Smooth muscle cell (in vitro differentiated cells): Measurements from ENCODE around the gene TMEM164. TPM values are rescaled to one million over a fixed set of nuclear protein-coding genes. Genes with fewer than 3 reads are reported as not detected.

Experiments
- DNase-seq: peaks from one replicate; lab custom pipeline; 2025; ENCODE audit not compliant: unreplicated experiment; lab: John Stamatoyannopoulos, UW
- H2AFZ ChIP-seq: fragments of 200-600 bp; sonication (generic); 2 replicates; pipeline ENCODE4 v1.6.0; 2016; ENCODE audit warnings: antibody characterized with exemption, low read depth, mild to moderate bottlenecking
- H3F3A ChIP-seq: fragments of 200-600 bp; sonication (generic); 2 replicates; pipeline ENCODE4 v1.6.0; 2017; ENCODE audit warnings: antibody characterized with exemption, low read depth
- H3K27ac ChIP-seq: fragments of 200-600 bp; sonication (generic); 2 replicates; pipeline ENCODE4 v1.5.1; 2016; ENCODE audit warnings: low read depth, mild to moderate bottlenecking
- H3K27me3 ChIP-seq: fragments of 200-600 bp; sonication (generic); 2 replicates; pipeline ENCODE4 v1.6.1; 2016; ENCODE audit warnings: low read depth, mild to moderate bottlenecking
- H3K36me3 ChIP-seq: fragments of 200-600 bp; sonication (generic); 2 replicates; pipeline ENCODE4 v1.5.1; 2016; ENCODE audit warnings: low read depth
- H3K4me1 ChIP-seq: fragments of 200-600 bp; sonication (generic); 2 replicates; pipeline ENCODE4 v1.5.1; 2016; ENCODE audit warnings: low read depth
- H3K4me2 ChIP-seq: fragments of 200-600 bp; sonication (generic); 2 replicates; pipeline ENCODE4 v1.6.0; 2016; ENCODE audit warnings: mild to moderate bottlenecking
- H3K4me3 ChIP-seq: fragments of 200-600 bp; sonication (generic); 2 replicates; pipeline ENCODE4 v1.5.1; 2016; ENCODE audit warnings: mild to moderate bottlenecking
- H3K79me2 ChIP-seq: fragments of 200-600 bp; sonication (generic); 2 replicates; pipeline ENCODE4 v1.6.0; 2016; ENCODE audit warnings: low read depth, mild to moderate bottlenecking
- H3K9ac ChIP-seq: fragments of 200-600 bp; sonication (generic); 2 replicates; pipeline ENCODE4 v1.6.0; 2016; ENCODE audit warnings: low read depth
- H3K9me3 ChIP-seq: fragments of 200-600 bp; sonication (generic); replicated peaks from 2 replicates; pipeline ENCODE4 v1.5.1; 2016; ENCODE audit warnings: low read depth
- H4K20me1 ChIP-seq: fragments of 200-600 bp; sonication (generic); 2 replicates; pipeline ENCODE4 v1.6.0; 2016; ENCODE audit warnings: low read depth
- CTCF ChIP-seq: fragments of 200-600 bp; sonication (generic); IDR thresholded peaks from 2 replicates; pipeline ENCODE4 v1.5.1; 2017; ENCODE audit warnings: borderline replicate concordance, mild to moderate bottlenecking, antibody characterized with exemption; ENCODE audit not compliant: insufficient read depth, poor library complexity, severe bottlenecking
- WGBS: methylation state at CpG from one replicate; pipeline ENCODE4 v1.1.7; 2016; ENCODE audit warnings: low lambda C conversion rate; 5-methylcytosine and 5-hydroxymethylcytosine counted together
- polyA plus RNA-seq: library from polyadenylated mRNA; unstranded; fragments of >200 nt; fragmentation: Nextera tagmentation; extraction: Ambion mirVana; gene quantifications from 2 replicates; pipeline ENCODE4 v1.2.1, GENCODE V29; 2016
- total RNA-seq: library from RNA; depleted of rRNA; stranded (reverse); fragments of >200 nt; gene quantifications from 2 replicates; pipeline ENCODE4 v1.2.3, GENCODE V29; 2014

The TMEM164 gene
- total and polyA plus RNA-seq, 2 experiments from 2014 or later, result 1.5 to 8.9 TPM

GRCh38 chrX:110168585-110168984, 165.7 kb downstream of the TMEM164 start:
- no peak overlapping the region for H3K4me3 ChIP-seq
- H3K36me3 ChIP-seq, result no peaks in the 10 kb centered on the region
- H3K4me1 ChIP-seq, result no peaks in the 10 kb centered on the region
- H3K27me3 ChIP-seq, result no peaks in the 10 kb centered on the region
- TF ChIP-seq CTCF, result no peak
- WGBS, result 60% methylated on average over 4 of the region's 4 CpGs
- no peaks in the 10 kb centered on the region for H3K9me3 ChIP-seq
- no peaks in the 10 kb centered on the region for H4K20me1 ChIP-seq
- no peaks in the 10 kb centered on the region for H3K79me2 ChIP-seq
- H3F3A ChIP-seq, result no peaks in the 10 kb centered on the region
- H3K27ac ChIP-seq, result no peak overlapping the region
- no peak overlapping the region for H2AFZ ChIP-seq
- DNase-seq, result no peak
- no peak overlapping the region for H3K4me2 ChIP-seq
- H3K9ac ChIP-seq, result no peak overlapping the region

- Histone ChIP-seq H4K20me1 (no peaks in the 10 kb centered on the region), H3K79me2 (no peaks in the 10 kb centered on the region), H3K9ac (no peak overlapping the region), H3K4me1 (no peaks in the 10 kb centered on the region), H3K27ac (no peak overlapping the region), H3K36me3 (no peaks in the 10 kb centered on the region), H2AFZ (no peak overlapping the region), H3F3A (no peaks in the 10 kb centered on the region), H3K27me3 (no peaks in the 10 kb centered on the region), H3K9me3 (no peaks in the 10 kb centered on the region), H3K4me3 (no peak overlapping the region), H3K4me2 (no peak overlapping the region)
- TF ChIP-seq CTCF, result no peak
- no peak for DNase-seq
- 92% methylated on average over 3 of the region's 3 CpGs for WGBS
These were observed 167.1 kb downstream of the TMEM164 start for GRCh38 chrX:110170029-110170428.

GRCh38 chrX:110171442-110171841, 168.5 kb downstream of the TMEM164 start:
- no peak for TF ChIP-seq CTCF
- WGBS, result 56% methylated on average over 5 of the region's 5 CpGs
- H3F3A ChIP-seq, result no peaks in the 10 kb centered on the region
- no peaks in the 10 kb centered on the region for H4K20me1 ChIP-seq
- no peak overlapping the region for H2AFZ ChIP-seq
- H3K36me3 ChIP-seq, result no peaks in the 10 kb centered on the region
- H3K4me2 ChIP-seq, result no peak overlapping the region
- H3K4me1 ChIP-seq, result no peaks in the 10 kb centered on the region
- H3K27me3 ChIP-seq, result no peaks in the 10 kb centered on the region
- H3K9me3 ChIP-seq, result no peaks in the 10 kb centered on the region
- no peak for DNase-seq
- H3K9ac ChIP-seq, result no peak overlapping the region
- H3K27ac ChIP-seq, result no peak overlapping the region
- H3K4me3 ChIP-seq, result no peak overlapping the region
- H3K79me2 ChIP-seq, result no peaks in the 10 kb centered on the region

GRCh38 chrX:110172215-110172614, 169.3 kb downstream of the TMEM164 start:
- H3K9ac ChIP-seq, result no peak overlapping the region
- H3K4me3 ChIP-seq, result no peak overlapping the region
- no peaks in the 10 kb centered on the region for H3K36me3 ChIP-seq
- no peak for TF ChIP-seq CTCF
- H2AFZ ChIP-seq, result no peak overlapping the region
- H3K4me1 ChIP-seq, result no peaks in the 10 kb centered on the region
- 91% methylated on average over 10 of the region's 10 CpGs for WGBS
- no peak overlapping the region for H3K27ac ChIP-seq
- H3K79me2 ChIP-seq, result no peaks in the 10 kb centered on the region
- H4K20me1 ChIP-seq, result no peaks in the 10 kb centered on the region
- H3K4me2 ChIP-seq, result no peak overlapping the region
- H3F3A ChIP-seq, result no peaks in the 10 kb centered on the region
- DNase-seq, result no peak
- no peaks in the 10 kb centered on the region for H3K27me3 ChIP-seq
- no peaks in the 10 kb centered on the region for H3K9me3 ChIP-seq
